ENCODE results near the gene TAF4. TPM values are rescaled to one million over a fixed set of nuclear protein-coding genes. Genes with fewer than 3 reads are reported as not detected.

The TAF4 gene
- total RNA-seq, 1 donor from 2014 or later = 2.6 TPM

DNA sequence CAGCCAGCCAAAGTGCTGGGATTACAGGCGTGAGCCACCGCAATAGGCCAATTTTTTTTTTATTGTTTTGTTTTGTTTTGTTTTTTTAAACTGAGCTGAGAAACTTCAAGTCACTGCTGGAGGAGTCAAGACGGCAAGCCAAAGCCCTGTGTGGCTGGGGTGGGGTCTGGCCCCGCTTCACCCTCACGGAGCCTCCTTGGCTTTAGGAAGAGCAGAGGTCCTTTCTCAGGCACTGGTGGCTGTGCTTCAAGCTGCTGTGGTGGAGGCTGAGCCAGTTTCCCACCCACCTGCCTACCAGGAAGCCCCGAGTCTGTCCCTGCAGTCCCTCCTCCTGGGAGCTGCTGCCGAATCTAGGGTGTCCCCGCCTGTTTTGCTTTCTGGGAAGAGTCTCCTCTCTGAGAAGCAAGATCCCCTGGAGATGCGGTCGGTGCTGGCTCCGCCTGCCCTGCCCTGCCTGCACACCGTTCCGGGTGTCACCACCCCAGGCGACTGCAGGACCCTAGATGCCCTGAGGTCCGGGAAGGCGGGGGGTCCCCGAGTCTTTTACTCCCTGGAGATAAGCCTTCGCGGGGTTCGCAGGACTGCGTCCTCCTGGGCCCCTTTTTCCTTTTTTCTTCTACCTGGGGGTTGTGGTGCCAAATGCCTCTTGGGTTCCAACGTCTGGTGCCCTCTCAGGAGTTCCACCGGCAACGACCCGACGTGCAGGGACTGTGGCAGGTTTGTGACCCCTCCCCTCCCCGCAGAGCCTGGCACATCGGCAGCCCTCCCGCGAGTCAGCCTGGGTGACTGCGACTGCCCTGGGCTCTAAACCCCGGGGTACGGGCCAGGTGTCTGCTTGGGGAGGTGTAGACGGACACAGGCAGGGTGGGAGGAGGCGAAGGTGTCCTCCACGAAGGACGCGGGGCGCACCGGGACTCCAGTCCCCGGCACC is 100.7 kb downstream of the TAF4 start:
- DNase-seq (ENCODE audit: low read depth in 2 of 2) = no peak

DNA sequence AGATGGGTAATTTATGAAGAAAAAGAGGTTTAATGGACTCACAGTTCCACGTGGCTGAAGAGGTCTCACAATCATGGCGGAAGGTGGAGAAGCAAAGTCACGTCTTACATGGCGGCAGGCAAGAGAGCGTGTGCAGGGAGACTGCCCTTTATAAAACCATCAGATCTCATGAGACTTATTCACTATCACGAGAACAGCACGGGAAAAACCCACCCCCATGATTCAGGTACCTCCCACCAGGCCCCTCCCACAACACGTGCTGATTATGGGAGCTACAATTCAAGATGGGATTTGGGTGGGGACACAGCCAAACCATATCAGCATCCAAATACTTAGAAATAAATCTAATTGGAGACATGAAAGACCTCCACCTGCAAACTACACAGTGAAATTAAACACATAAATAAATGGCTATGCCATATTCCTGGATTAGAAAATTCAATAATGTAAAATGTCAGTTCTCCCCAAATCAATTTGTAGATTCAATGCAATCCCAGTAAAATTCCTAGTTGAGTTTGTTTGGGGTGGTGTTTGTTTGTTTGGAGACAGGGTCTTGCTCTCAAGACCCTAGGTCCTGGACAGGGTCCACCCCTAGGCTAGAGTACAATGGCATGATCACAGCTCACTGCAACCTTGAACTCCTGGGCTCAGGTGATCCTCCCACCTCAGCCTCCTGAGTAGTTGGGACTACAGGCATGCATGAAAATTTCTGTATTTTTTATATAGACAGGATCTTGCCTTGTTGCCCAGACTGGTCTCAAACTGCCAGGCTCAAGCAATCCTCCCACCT is 101.6 kb downstream of the TAF4 start:
- DNase-seq (ENCODE audit: low read depth in 2 of 2) = no peak

DNA sequence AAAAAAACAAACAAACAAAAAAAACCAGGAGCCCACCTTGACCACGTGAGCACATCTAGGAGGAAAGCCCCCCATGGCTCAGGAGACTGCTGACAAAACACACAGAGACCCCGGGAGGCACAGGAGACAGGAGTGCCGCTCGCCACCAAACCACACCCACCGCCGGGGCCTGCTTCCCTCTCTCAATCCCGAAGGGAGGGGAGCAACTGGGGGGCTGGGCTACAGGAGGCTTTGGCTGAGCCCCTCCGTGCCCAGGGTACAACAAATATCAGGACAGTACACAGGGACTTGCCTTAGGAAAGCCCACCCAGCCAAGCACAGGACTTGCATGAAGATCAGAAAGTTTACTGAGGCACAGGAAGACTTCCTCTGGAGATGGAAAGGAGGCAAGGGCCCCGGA is 102.5 kb downstream of the TAF4 start:
- no peak for DNase-seq (ENCODE audit: low read depth in 2 of 2)

DNA sequence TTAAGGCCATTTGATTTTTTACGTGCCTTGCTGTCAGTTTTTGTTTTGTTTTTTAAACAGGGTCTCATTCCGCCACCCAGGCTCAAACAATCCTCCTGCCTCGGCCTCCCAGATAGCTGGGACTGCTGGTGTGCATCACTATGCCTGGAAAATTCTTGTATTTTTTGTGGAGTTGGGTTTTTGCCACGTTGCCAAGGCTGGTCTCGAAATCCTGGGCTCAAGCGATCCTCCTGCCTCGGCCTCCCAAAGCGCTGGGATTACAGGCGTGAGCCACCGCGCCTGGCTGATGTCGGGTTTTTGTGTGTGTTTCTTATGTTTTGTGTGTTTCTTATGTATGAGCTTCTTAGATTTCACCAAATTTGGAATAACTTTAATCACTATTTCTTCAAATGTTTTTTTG is 104.8 kb downstream of the TAF4 start:
- DNase-seq (ENCODE audit: low read depth in 2 of 2) = no peak

DNA sequence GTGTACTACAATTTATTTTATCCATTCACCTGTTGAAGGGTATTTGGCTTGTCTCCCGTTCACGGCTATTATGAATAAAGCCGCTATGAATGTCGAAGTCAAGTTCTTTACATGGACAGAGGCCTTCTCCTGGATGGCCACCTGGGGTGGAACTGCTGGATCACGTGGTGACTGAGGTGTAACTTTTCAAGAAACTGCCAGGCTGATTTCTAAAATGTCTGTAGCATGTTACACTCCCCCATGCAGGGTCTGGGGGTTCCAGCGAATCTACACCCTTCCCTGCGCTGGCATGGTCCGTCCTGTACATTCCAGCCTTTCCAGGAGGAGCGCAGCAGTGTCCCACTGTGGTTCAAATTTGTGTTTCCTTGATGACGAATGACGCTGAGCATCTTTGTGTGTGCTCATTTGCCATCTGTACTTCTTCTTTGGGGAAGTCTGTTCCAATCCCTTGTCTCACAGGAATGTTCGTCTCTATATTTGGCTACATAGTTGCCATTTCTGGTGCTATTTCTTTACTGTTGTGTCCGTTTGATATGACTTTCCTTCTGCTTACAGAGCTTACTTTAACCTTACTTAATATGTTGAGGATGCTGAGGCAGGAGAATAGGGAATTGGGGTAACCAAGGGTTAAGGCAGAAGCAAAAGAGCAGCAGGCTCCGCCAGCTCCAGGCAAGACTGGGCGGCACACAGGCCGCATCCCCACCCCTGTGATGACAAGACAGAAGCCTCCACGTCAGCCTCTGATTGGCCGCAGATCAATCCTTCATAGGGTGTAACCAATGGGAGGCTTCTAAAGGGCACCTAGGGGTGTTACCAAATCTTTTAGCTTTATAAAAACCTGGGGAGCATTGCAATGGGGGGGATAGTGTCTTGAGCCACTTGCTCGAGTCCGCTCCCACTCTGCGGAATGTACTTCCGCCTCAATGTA is 106.6 kb downstream of the TAF4 start:
- DNase-seq (ENCODE audit: low read depth in 2 of 2) = no peak

GRCh38 chr20:61957961-61958715 is 107.5 kb downstream of the TAF4 start:
- DNase-seq (ENCODE audit: low read depth in 2 of 2) = no peak

DNA sequence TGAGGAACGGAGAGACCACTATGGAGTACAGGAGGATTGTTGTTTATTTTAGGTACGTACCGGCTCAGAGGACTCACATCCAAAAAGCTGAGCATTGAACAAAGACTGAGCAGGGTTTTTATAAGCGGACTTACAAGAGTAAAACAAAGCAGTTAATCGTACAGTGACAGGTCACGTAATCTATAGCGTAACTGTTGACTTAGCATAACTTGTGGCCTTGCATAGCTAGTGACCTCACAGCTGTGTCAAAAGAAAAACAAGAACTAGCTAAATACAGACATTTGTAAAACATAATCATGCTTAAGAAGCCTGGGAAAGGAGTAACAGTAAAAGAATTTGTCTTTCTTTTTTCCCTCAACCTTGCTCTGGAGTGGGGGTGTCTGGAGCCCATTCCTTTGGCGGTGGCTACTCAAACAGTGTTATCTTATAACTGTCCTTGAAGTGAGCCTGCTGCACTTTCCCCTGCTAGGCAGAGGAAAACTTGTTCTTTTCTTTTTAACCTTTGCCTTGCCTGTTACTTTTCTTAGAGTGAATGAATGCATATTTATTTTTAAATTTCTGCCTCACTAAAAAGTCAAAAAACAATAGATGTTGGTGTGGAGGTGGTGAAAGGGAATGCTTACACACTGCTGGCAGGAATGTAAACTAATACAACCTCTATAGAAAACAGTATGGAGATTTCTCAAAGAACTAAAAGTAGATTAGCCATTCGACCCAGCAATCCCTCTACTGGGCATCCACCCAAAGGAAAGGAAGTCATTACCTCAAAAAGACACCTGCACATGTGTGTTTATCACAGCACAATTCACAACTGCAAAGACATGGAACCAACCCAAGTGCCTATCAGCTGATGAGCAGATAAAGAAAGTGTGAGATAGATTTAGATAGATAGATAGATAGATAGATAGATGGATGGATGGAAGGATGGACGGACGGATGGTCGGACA is 109.0 kb downstream of the TAF4 start:
- no peak for DNase-seq (ENCODE audit: low read depth in 2 of 2)

DNA sequence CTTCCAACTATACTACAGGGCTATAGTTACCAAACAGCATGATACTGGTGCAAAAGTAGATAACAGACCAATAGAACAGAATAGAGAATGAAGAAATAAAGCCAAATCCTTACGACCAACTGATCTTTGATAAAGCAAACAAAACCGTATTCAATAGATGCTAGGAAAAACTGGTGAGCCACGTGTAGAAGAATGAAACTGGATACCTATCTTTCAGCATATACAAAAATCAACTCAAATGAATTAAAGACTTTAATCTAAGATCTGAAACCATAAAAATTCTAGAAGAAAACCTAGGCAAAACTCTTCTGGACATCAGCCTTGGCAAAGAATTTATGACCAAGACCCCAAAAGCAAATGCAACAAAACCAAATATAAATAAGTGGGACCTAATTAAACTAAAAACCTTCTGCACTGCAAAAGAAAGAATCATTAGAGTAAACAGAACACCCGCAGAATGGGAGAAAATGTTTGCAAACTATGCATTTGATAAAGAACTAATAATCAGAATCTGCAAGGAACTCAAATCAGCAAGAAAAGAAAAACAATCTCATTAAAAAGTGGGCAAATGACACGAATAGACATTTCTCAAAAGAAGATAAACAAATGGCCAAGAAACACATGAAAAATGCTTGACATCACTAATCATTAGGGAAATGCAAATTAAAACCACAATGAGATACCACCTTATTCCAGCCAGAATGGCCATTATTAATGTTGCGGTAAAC is 109.8 kb downstream of the TAF4 start:
- DNase-seq (ENCODE audit: low read depth in 2 of 2) = no peak

GRCh38 chr20:61954276-61955021 is 111.2 kb downstream of the TAF4 start:
- DNase-seq (ENCODE audit: low read depth in 2 of 2) = no peak

GRCh38 chr20:61953037-61954021 is 112.4 kb downstream of the TAF4 start:
- DNase-seq (ENCODE audit: low read depth in 2 of 2) = no peak

GRCh38 chr20:61951695-61952533 is 113.8 kb downstream of the TAF4 start:
- peak; percentile 39 to 48 for DNase-seq (ENCODE audit: low read depth in 2 of 2)

GRCh38 chr20:61950641-61951071 is 115.0 kb downstream of the TAF4 start:
- DNase-seq (ENCODE audit: low read depth in 2 of 2) = no peak

DNA sequence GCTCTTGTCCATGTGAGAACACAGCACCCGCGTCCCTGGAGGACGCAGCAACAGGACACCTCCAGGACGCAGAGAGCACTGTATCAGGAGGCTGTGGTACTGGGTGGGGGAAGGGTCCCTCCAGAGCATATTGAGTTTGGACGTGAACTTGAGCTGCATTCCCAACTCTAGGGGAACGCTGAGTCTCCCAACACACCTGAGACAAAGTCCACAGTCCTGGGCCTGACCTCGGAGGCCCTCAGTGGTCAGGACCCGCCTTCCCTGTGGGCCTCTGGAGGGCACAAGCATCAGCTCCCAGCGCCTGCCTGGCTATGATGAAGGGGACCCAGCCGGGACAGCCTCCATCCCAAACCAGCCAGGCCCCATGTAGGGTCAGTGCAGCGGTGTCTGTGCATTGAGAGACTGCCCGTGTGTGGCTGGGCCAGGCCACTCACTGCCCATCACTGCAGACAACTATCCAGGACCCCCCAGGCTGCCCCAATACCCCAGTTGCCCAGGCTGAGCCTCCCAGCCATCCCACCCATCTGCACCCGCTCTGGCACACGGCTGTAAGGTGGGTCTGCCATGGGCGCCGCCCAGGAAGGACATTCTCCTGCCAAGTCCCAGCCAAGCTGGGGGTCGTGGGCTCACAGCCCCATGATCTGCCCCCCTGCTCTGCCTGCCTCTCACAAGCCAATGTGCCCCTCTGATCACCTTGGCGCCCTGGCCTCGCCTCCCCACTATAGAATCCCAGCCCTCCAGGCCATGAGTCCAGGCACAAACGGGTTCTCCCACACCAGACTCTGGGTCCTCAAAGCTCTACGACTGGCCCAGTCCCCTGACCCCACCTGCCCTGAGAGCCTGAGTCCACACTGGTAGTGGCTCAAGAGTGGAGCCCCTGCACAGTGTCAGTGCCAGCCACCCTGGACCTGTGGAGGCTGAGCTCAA is 115.7 kb downstream of the TAF4 start:
- DNase-seq (ENCODE audit: low read depth in 2 of 2) = no peak

GRCh38 chr20:61949363-61949713 is 116.3 kb downstream of the TAF4 start:
- DNase-seq (ENCODE audit: low read depth in 2 of 2) = no peak

Data from lung microvascular endothelial cell (primary cell).